Measurements from ENCODE around the gene SMARCAD1. TPM values are rescaled to one million over a fixed set of nuclear protein-coding genes. Genes with fewer than 3 reads are reported as not detected.
"Not testable (repeated sequence)": the region's sequence is repeated elsewhere in the genome, so short reads cannot be mapped to it uniquely, and the experiment has no call there.

Gene SMARCAD1
- total and polyA plus RNA-seq, 3 experiments from 2014 or later, result 11.3 to 37.2 (median 37.2) TPM

GRCh38 chr4:94333866-94334265 lies 126.2 kb downstream of the SMARCAD1 start:
- H3K27me3 ChIP-seq (ENCODE audit: insufficient read depth, low read length, poor library complexity, severe bottlenecking), result no peaks in the 10 kb centered on the region
- H3K27me3 Mint-ChIP-seq, result peaks cover 2 to 6% of the 10 kb centered on the region in 2 donors
- POLR2A ChIA-PET, result no interaction called here
- DNase-seq, result no peak
- H3K4me1 Mint-ChIP-seq, result peaks cover 5 to 11% (median 9%) of the 10 kb centered on the region in 3 donors
- H3K4me3 Mint-ChIP-seq, result no peak overlapping the region
- no peak overlapping the region for H3K4me3 ChIP-seq (ENCODE audit: low read length)
- H3K36me3 Mint-ChIP-seq, result peaks cover 0 to 3% (median 3%) of the 10 kb centered on the region in 3 donors
- CTCF ChIA-PET, result no interaction called here
- H3K36me3 ChIP-seq (ENCODE audit: insufficient read depth, low read length), result no peaks in the 10 kb centered on the region
- no peak overlapping the region for H3K27ac ChIP-seq (ENCODE audit: low read depth, low read length)
- H3K9me3 ChIP-seq (ENCODE audit: low read length), result no peaks in the 10 kb centered on the region
- H3K9me3 Mint-ChIP-seq, result no peaks in the 10 kb centered on the region
- H3K27ac Mint-ChIP-seq, result no peak overlapping the region
- no peaks in the 10 kb centered on the region for H3K4me1 ChIP-seq (ENCODE audit: insufficient read depth, low read length)

- Mint-ChIP-seq H3K36me3 (peaks cover 0 to 3% (median 3%) of the 10 kb centered on the region in 3 donors), H3K27ac (no peak overlapping the region), H3K4me3 (no peak overlapping the region), H3K4me1 (peaks cover 11 to 17% (median 13%) of the 10 kb centered on the region in 3 donors), H3K27me3 (peaks cover 2 to 6% of the 10 kb centered on the region in 2 donors), H3K9me3 (no peaks in the 10 kb centered on the region)
- Histone ChIP-seq H3K4me1 (ENCODE audit: insufficient read depth, low read length) (no peaks in the 10 kb centered on the region), H3K4me3 (ENCODE audit: low read length) (no peak overlapping the region), H3K27me3 (ENCODE audit: insufficient read depth, low read length, poor library complexity, severe bottlenecking) (no peaks in the 10 kb centered on the region), H3K9me3 (ENCODE audit: low read length) (no peaks in the 10 kb centered on the region), H3K27ac (ENCODE audit: low read depth, low read length) (no peak overlapping the region), H3K36me3 (ENCODE audit: insufficient read depth, low read length) (no peaks in the 10 kb centered on the region)
- DNase-seq, result no peak
- CTCF ChIA-PET, result no interaction called here
- POLR2A ChIA-PET, result no interaction called here
Observed at GRCh38 chr4:94334476-94334875, 126.8 kb downstream of the SMARCAD1 start.

- Histone ChIP-seq H3K36me3 (ENCODE audit: insufficient read depth, low read length) (no peaks in the 10 kb centered on the region), H3K4me1 (ENCODE audit: insufficient read depth, low read length) (no peaks in the 10 kb centered on the region), H3K4me3 (ENCODE audit: low read length) (no peak overlapping the region), H3K27me3 (ENCODE audit: insufficient read depth, low read length, poor library complexity, severe bottlenecking) (no peaks in the 10 kb centered on the region), H3K9me3 (ENCODE audit: low read length) (no peaks in the 10 kb centered on the region), H3K27ac (ENCODE audit: low read depth, low read length) (no peak overlapping the region)
- peaks cover 2 to 3% of the 10 kb centered on the region in 2 donors for H3K27me3 Mint-ChIP-seq
- peak overlapping the region in 1 of 8 donors; percentile 58 for H3K27ac Mint-ChIP-seq
- peaks cover 16 to 22% (median 17%) of the 10 kb centered on the region in 3 donors for H3K4me1 Mint-ChIP-seq
- CTCF ChIA-PET, result no interaction called here
- POLR2A ChIA-PET, result no interaction called here
- H3K9me3 Mint-ChIP-seq, result no peaks in the 10 kb centered on the region
- DNase-seq, result no peak
- H3K36me3 Mint-ChIP-seq, result peaks cover 0 to under 1% (median under 1%) of the 10 kb centered on the region in 3 donors
- no peak overlapping the region for H3K4me3 Mint-ChIP-seq
Observed at GRCh38 chr4:94334962-94335361, 127.3 kb downstream of the SMARCAD1 start.

- Mint-ChIP-seq H3K36me3 (no peaks in the 10 kb centered on the region), H3K27ac (no peak overlapping the region), H3K4me1 (peaks cover 16 to 22% (median 17%) of the 10 kb centered on the region in 3 donors), H3K4me3 (peak overlapping the region in 3 of 7 donors; percentile 8 to 65 (median 34)), H3K27me3 (peaks cover 0 to 2% of the 10 kb centered on the region in 2 donors), H3K9me3 (no peaks in the 10 kb centered on the region)
- H3K4me3 ChIP-seq (ENCODE audit: low read length), result no peak overlapping the region
- H3K4me1 ChIP-seq (ENCODE audit: insufficient read depth, low read length), result no peaks in the 10 kb centered on the region
- no peaks in the 10 kb centered on the region for H3K36me3 ChIP-seq (ENCODE audit: insufficient read depth, low read length)
- no peak for DNase-seq
- no peaks in the 10 kb centered on the region for H3K9me3 ChIP-seq (ENCODE audit: low read length)
- ChIA-PET CTCF (no interaction called here), POLR2A (no interaction called here)
- H3K27me3 ChIP-seq (ENCODE audit: insufficient read depth, low read length, poor library complexity, severe bottlenecking), result no peaks in the 10 kb centered on the region
- no peak overlapping the region for H3K27ac ChIP-seq (ENCODE audit: low read depth, low read length)
Observed at GRCh38 chr4:94336303-94336702, 128.6 kb downstream of the SMARCAD1 start.

- H3K27ac Mint-ChIP-seq; H3K4me1 ChIP-seq (ENCODE audit: insufficient read depth, low read length); H3K27me3 Mint-ChIP-seq; H3K9me3 ChIP-seq (ENCODE audit: low read length); POLR2A ChIA-PET; H3K9me3 Mint-ChIP-seq; H3K36me3 Mint-ChIP-seq; H3K4me3 ChIP-seq (ENCODE audit: low read length); CTCF ChIA-PET; H3K27me3 ChIP-seq (ENCODE audit: insufficient read depth, low read length, poor library complexity, severe bottlenecking); H3K27ac ChIP-seq (ENCODE audit: low read depth, low read length); H3K36me3 ChIP-seq (ENCODE audit: insufficient read depth, low read length); DNase-seq: not testable (repeated sequence)
- Mint-ChIP-seq H3K4me3 (peak overlapping the region in 4 of 7 donors; percentile 34 to 90 (median 50)), H3K4me1 (peaks cover 16 to 22% (median 17%) of the 10 kb centered on the region in 3 donors)
Observed at GRCh38 chr4:94336791-94337190, 129.1 kb downstream of the SMARCAD1 start.

- DNase-seq, result no peak
- Mint-ChIP-seq H3K27ac (peak overlapping the region in 7 of 8 donors; percentile 51 to 93 (median 77)), H3K4me3 (peak overlapping the region; percentile 15 to 88 (median 84)), H3K4me1 (peaks cover 16 to 22% (median 17%) of the 10 kb centered on the region in 3 donors), H3K27me3 (peaks cover 0 to 2% of the 10 kb centered on the region in 2 donors), H3K36me3 (no peaks in the 10 kb centered on the region), H3K9me3 (no peaks in the 10 kb centered on the region)
- Histone ChIP-seq H3K27ac (ENCODE audit: low read depth, low read length) (no peak overlapping the region), H3K4me3 (ENCODE audit: low read length) (peak overlapping the region; percentile 6), H3K27me3 (ENCODE audit: insufficient read depth, low read length, poor library complexity, severe bottlenecking) (no peaks in the 10 kb centered on the region), H3K4me1 (ENCODE audit: insufficient read depth, low read length) (no peaks in the 10 kb centered on the region), H3K36me3 (ENCODE audit: insufficient read depth, low read length) (no peaks in the 10 kb centered on the region), H3K9me3 (ENCODE audit: low read length) (no peaks in the 10 kb centered on the region)
- ChIA-PET POLR2A (no interaction called here), CTCF (no interaction called here)
Observed at GRCh38 chr4:94338681-94339351, 131.2 kb downstream of the SMARCAD1 start.

GRCh38 chr4:94339779-94340178 lies 132.1 kb downstream of the SMARCAD1 start:
- DNase-seq, result no peak

More at GRCh38 chr4:94339779-94340178, 132.1 kb downstream of the SMARCAD1 start:
- ChIA-PET POLR2A (no interaction called here), CTCF (no interaction called here)
- H3K4me3 ChIP-seq (ENCODE audit: low read length), result peak overlapping the region; percentile 6
- no peaks in the 10 kb centered on the region for H3K27me3 ChIP-seq (ENCODE audit: insufficient read depth, low read length, poor library complexity, severe bottlenecking)
- H3K9me3 Mint-ChIP-seq, result no peaks in the 10 kb centered on the region
- H3K27me3 Mint-ChIP-seq, result peaks cover 0 to 2% of the 10 kb centered on the region in 2 donors
- peak overlapping the region; percentile 53 to 88 (median 84) for H3K4me3 Mint-ChIP-seq
- no peak overlapping the region for H3K27ac ChIP-seq (ENCODE audit: low read depth, low read length)
- H3K36me3 ChIP-seq (ENCODE audit: insufficient read depth, low read length), result no peaks in the 10 kb centered on the region
- peaks cover 16 to 22% (median 17%) of the 10 kb centered on the region in 3 donors for H3K4me1 Mint-ChIP-seq
- H3K9me3 ChIP-seq (ENCODE audit: low read length), result no peaks in the 10 kb centered on the region
- H3K4me1 ChIP-seq (ENCODE audit: insufficient read depth, low read length), result no peaks in the 10 kb centered on the region
- H3K27ac Mint-ChIP-seq, result peak overlapping the region in 7 of 8 donors; percentile 36 to 93 (median 86)
- H3K36me3 Mint-ChIP-seq, result no peaks in the 10 kb centered on the region

All from CD8-positive, alpha-beta memory T cell (primary cell).